MV-4-11 (cell line): ENCODE data around the gene PARD3B.

Experiments used
- DNase-seq: peaks from one replicate; lab custom pipeline; 2025; lab: John Stamatoyannopoulos, UW

The PARD3B gene

GRCh38 chr2:205130111-205130829, 585.0 kb downstream of the PARD3B start:
- no peak for DNase-seq

GRCh38 chr2:205133544-205133943, 588.3 kb downstream of the PARD3B start:
- no peak for DNase-seq

GRCh38 chr2:205138735-205139134, 593.5 kb downstream of the PARD3B start:
- no peak for DNase-seq

DNA sequence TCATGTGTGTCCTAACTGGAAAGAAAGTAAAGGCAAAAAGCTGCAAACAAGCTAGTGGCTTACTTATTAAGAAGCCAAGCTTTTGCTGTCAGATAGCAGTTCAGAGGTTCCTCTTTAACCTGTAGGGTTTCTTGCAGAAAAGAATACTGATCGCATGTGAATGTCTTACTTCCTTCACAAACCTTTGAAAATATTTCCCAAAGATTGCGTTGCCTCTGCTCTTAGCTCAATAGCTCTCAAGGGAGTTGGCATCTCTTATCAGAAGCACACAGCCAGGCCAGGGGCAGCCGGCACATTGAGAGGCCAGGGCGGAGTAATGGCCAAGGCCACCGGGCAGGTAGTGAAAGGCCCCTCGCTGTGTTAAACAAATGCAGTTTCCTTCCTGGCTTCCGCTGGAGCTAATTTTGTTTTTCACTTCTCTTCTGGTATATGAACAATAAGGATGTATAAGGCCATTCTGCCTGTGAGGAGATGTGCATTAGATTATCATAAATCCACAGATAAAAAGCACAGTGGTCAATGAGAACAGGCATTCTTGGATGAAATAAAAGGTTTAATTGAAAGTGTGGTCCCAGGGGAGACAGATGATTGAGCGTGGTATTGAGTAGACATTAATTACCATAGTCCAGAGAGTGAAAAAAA, 594.7 kb downstream of the PARD3B start:
- DNase-seq: no peak

DNA sequence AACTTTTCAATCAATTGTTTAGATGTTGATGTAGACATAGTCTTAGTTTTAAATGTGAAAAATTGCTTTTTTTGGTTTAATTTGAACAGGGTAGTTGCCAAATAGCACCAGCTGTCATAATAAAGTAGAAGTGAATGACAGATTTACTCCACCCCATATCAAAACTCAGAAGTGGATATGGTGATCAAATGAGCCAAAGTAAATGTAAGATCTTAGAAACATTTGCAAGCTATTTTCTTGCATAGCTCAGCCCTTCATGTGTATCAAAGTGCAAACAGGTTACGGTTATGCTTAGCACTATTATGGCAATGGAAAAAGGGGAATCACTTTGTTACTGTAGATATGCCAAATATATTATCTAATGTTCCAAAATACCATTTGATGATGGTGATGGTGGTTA, 596.1 kb downstream of the PARD3B start:
- no peak for DNase-seq

- no peak for DNase-seq
Measured at GRCh38 chr2:205145888-205146287, 600.6 kb downstream of the PARD3B start.

GRCh38 chr2:205148755-205149154, 603.5 kb downstream of the PARD3B start:
- no peak for DNase-seq

DNA sequence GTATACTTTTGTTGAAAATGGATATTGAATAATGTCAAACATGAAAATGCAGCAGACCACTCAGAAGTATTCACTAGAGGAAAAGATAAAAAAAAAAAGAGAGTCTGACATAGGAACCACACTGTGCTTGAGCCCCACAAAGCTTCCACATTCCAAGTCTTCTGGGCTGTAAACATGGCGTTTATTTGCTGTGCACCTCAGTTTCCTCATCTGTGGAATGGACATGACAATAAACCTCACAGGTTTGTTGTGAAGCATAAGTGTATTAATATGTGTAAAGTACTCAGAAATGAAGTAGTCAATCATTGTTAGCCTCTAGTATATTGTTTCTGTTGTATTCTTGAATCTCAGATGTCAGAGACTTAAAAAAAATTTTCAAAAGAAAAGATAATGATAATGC, 611.2 kb downstream of the PARD3B start:
- no peak for DNase-seq

- no peak for DNase-seq
Measured at GRCh38 chr2:205158404-205158803, 613.1 kb downstream of the PARD3B start.

- DNase-seq: no peak
Measured at GRCh38 chr2:205161156-205161839, 616.0 kb downstream of the PARD3B start.

GRCh38 chr2:205166745-205167144, 621.5 kb downstream of the PARD3B start:
- no peak for DNase-seq

DNA sequence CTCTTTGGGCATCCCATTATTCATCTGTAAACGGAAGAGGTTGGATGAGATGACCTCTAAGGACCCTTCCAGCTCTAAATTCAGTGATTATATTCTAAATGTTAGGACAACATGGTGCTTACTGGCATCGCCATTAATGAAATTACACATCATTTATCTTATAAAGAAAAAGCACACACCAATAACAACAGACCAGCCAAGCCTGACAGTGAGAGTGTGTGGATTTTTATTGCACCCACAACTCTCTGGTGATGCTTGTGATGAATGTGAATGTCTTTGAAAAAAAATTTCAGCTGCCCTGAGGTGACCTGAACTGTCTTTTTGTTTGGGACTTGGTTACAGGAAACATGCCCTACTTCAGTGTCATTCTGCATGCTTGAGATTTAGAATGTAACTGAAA, 623.7 kb downstream of the PARD3B start:
- DNase-seq: no peak

GRCh38 chr2:205169464-205169863, 624.2 kb downstream of the PARD3B start:
- no peak for DNase-seq

- DNase-seq: no peak
Measured at GRCh38 chr2:205170399-205170798, 625.1 kb downstream of the PARD3B start.

DNA sequence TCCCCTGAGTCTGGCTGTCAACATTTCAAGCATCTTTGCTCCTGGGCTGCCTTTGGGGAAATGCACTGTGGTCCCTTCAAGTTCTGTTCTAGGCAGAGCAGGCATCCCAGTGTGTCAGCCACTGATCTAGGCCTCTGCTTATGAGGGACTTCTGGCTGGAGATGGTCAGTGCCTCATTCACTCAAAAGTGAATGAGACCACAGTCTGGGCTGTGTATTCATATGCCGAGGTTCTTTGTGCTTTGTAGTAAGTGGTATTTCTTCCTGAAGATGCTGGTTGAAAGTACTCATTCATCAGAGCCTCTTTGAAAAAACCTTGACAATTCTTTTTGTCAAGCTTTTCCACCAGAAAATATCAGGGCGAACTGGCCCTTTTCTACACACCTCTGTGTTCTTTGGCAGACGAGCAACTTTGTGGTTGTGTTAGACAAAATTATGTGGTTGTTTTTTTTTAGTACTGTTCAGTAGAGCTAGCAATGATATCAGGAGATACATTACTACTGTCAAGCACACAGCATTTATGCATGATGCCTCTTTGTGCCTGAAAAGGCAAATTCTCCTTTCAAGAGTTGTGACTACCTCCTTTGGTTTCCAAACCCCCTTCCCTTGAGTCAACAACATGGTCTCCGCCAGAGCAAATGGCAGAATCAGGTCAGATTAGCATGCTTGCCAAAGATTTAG, 626.1 kb downstream of the PARD3B start:
- no peak for DNase-seq

DNA sequence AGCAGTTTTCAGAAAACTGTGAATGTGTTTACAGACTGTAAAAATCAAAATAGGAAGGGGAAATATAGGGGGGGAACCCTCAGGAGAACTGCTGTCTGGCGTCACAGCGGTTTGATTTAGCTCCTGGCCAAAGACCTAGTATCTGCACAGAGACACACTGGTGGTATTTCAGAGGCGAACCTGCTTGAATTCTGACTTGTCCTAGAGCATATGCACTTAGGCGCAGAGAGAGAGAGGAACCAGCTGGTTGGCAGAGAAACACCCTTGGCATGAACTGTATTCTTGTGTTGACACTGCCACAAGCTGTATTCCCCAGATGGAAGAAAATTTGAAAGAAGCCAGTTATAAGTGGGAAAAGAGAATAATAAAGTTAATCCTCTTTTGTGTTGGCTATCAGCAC, 630.6 kb downstream of the PARD3B start:
- DNase-seq: no peak

- DNase-seq: no peak
Measured at GRCh38 chr2:205176546-205176945, 631.3 kb downstream of the PARD3B start.

- no peak for DNase-seq
Measured at GRCh38 chr2:205177546-205177945, 632.3 kb downstream of the PARD3B start.

- no peak for DNase-seq
Measured at GRCh38 chr2:205180730-205181129, 635.5 kb downstream of the PARD3B start.

- no peak for DNase-seq
Measured at GRCh38 chr2:205187731-205188130, 642.5 kb downstream of the PARD3B start.

- no peak for DNase-seq
Measured at GRCh38 chr2:205188239-205189138, 643.2 kb downstream of the PARD3B start.

GRCh38 chr2:205189301-205189700, 644.0 kb downstream of the PARD3B start:
- no peak for DNase-seq
